Thyroid gland (tissue), 4 donors: ENCODE results near the gene GAPT. TPM values are rescaled to one million over a fixed set of nuclear protein-coding genes. Genes with fewer than 3 reads are reported as not detected.

Experiments
- DNase-seq, 2 donors: peaks; one replicate each; pipeline ENCODE4 v3.0.0-alpha.2; 2019
- H3K27ac ChIP-seq, 3 donors: fragments of 200-600 bp; sonication (generic); 1 replicate in 2 of 3; 2 replicates in 1 of 3; pipeline ENCODE4 v1.5.1; 2016 to 2019; ENCODE audit warnings: mild to moderate bottlenecking in 1 of 3, moderate library complexity in 1 of 3
- H3K27me3 ChIP-seq: fragments of 200-600 bp; sonication (generic); one replicate; pipeline ENCODE4 v1.5.1; 2019
- H3K36me3 ChIP-seq, 2 donors: fragments of 200-600 bp; sonication (generic); one replicate each; pipeline ENCODE4 v1.5.1; 2016 to 2019
- H3K4me1 ChIP-seq, 2 donors: fragments of 200-600 bp; sonication (generic); one replicate each; pipeline ENCODE4 v1.5.1; 2017 to 2019
- H3K4me3 ChIP-seq, 3 donors: fragments of 200-600 bp; sonication (generic); replicated peaks in 1 of 3; 1 replicate in 2 of 3; 2 replicates in 1 of 3; pipeline ENCODE4 v1.5.1; 2016; ENCODE audit warnings: mild to moderate bottlenecking in 1 of 3
- H3K9me3 ChIP-seq: fragments of 200-600 bp; sonication (generic); one replicate; pipeline ENCODE4 v1.5.1; 2017
- POLR2A ChIP-seq, 2 donors: fragments of 450-650 bp; IDR thresholded peaks; one replicate each; pipeline ENCODE4 v1.6.1; 2017; ENCODE audit warnings: antibody characterized with exemption in 2 of 2, mild to moderate bottlenecking in 2 of 2, moderate library complexity in 1 of 2
- WGBS, 2 donors: methylation state at CpG; one replicate each; pipeline ENCODE4 v1.1.5; 2017; 5-methylcytosine and 5-hydroxymethylcytosine counted together
- intact Hi-C: fragments of 100-400 bp; cut with DNase I; formaldehyde crosslinking; loops from one replicate; pipeline ENCODE4 v1.15.1; 2023
- total RNA-seq, 4 donors: library from RNA; depleted of rRNA; stranded (reverse); fragments of >200 nt; gene quantifications; one replicate each; pipeline ENCODE4 v1.2.3, GENCODE V29; 2016
- TF ChIP-seq, protein P1 (sequence below), 6 experiments: fragments of 200-600 bp in 3 of 6; fragments of 450-650 bp in 3 of 6; sonication (generic) in 3 of 6; IDR thresholded peaks; one replicate each; pipeline ENCODE4 v1.5.1; 2016 to 2019; ENCODE audit warnings: antibody characterized with exemption in 6 of 6, mild to moderate bottlenecking in 2 of 6, inconsistent platforms in 1 of 6, moderate library complexity in 1 of 6

The GAPT gene
- total RNA-seq, 4 donors from 2014 or later, result 0.27 to 0.45 TPM; not detected in 2

DNA sequence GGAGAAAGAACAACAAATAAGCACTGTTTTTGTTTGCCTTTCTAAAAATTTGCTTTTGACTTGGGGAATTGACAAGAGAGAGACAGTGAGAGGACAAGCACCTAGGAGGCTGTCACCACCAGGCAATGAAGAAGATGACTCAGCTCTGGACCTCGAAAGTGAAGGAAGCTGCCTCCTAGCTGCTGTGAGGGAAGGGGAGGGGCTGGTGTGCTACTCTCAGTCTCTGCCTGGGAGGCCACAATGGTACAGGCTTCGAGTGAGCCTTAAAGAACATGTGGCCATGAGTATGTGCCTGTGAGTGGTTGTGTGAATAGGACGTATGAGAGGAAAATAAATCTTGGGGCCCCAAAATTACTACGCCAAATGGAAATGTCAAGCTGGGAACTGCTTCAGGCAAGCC lies 24.3 kb upstream of the GAPT start:
- no peak overlapping the region for H3K4me3 ChIP-seq
- H3K36me3 ChIP-seq, result no peaks in the 10 kb centered on the region
- H3K4me1 ChIP-seq, result no peaks in the 10 kb centered on the region
- H3K27me3 ChIP-seq, result no peaks in the 10 kb centered on the region
- TF ChIP-seq, protein P1, sequence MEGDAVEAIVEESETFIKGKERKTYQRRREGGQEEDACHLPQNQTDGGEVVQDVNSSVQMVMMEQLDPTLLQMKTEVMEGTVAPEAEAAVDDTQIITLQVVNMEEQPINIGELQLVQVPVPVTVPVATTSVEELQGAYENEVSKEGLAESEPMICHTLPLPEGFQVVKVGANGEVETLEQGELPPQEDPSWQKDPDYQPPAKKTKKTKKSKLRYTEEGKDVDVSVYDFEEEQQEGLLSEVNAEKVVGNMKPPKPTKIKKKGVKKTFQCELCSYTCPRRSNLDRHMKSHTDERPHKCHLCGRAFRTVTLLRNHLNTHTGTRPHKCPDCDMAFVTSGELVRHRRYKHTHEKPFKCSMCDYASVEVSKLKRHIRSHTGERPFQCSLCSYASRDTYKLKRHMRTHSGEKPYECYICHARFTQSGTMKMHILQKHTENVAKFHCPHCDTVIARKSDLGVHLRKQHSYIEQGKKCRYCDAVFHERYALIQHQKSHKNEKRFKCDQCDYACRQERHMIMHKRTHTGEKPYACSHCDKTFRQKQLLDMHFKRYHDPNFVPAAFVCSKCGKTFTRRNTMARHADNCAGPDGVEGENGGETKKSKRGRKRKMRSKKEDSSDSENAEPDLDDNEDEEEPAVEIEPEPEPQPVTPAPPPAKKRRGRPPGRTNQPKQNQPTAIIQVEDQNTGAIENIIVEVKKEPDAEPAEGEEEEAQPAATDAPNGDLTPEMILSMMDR (IDR thresholded peaks at IDR 0.05), result no peak
- no peak for TF ChIP-seq POLR2A (IDR thresholded peaks at IDR 0.05)
- H3K27ac ChIP-seq, result no peak overlapping the region
- intact Hi-C loops, result loop anchor here (10.0 kb wide), 1 partner anchor 582 kb away; no protein-coding TSS in a partner anchor
- DNase-seq, result no peak
- H3K9me3 ChIP-seq, result no peaks in the 10 kb centered on the region
- WGBS, 2 donors, result 47 to 52% methylated on average over 4 of the region's 4 CpGs

DNA sequence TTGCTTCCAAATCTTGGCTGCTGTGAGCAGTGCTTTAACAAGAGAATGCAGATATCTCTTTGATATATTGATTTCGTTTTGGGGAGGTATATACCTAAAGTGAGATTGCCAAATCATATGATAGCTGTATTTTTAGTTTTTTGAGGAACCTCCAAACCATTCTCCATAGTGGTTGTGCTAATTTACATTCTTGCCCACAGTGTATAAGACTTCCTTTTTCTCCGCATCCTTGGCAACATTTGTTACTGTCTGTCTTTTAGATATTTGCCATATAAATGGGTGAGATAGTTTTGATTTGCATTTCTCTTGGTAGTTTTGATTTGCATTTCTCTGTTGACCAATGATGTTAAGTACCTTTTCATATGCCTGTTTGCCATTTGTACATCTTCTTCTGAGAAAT lies 21.3 kb upstream of the GAPT start:
- no peaks in the 10 kb centered on the region for H3K27me3 ChIP-seq
- intact Hi-C loops, result loop anchor here (10.0 kb wide), 1 partner anchor 585 kb away; no protein-coding TSS in a partner anchor
- H3K9me3 ChIP-seq, result no peaks in the 10 kb centered on the region
- no peak for TF ChIP-seq POLR2A (IDR thresholded peaks at IDR 0.05)
- TF ChIP-seq, protein P1 (IDR thresholded peaks at IDR 0.05), result no peak
- no peaks in the 10 kb centered on the region for H3K4me1 ChIP-seq
- H3K4me3 ChIP-seq, result no peak overlapping the region
- WGBS, 2 donors, result 81 to 84% methylated on average over 2 of the region's 2 CpGs
- DNase-seq, result no peak
- no peak overlapping the region for H3K27ac ChIP-seq
- H3K36me3 ChIP-seq, result no peaks in the 10 kb centered on the region

DNA sequence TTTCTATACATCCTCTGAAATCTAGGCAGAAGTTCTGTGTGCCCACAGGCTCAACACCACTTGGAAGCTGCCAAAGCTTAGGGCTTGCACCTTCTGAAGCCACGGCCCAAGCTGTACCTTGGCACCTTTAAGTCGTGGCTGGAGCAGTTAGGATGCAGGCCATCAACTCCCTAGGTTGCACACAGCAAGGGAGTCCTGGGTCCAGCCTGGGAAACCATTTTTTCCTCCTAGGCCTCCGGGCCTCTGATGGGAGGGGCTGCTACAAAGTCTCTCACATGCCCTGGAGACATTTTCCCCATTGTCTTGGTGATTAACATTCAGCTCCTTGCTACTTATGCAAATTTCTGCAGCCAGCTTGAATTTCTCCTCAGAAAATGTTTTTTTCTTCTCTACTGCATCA lies 15.8 kb upstream of the GAPT start:
- WGBS, 2 donors, result 66 to 78% methylated on average over 3 of the region's 3 CpGs
- no peak overlapping the region for H3K27ac ChIP-seq
- H3K4me1 ChIP-seq, result no peaks in the 10 kb centered on the region
- no peaks in the 10 kb centered on the region for H3K36me3 ChIP-seq
- no peak overlapping the region for H3K4me3 ChIP-seq
- DNase-seq, result no peak
- no peaks in the 10 kb centered on the region for H3K9me3 ChIP-seq
- H3K27me3 ChIP-seq, result no peaks in the 10 kb centered on the region
- intact Hi-C loops, result no loop called here
- TF ChIP-seq, protein P1 (IDR thresholded peaks at IDR 0.05), result no peak

DNA sequence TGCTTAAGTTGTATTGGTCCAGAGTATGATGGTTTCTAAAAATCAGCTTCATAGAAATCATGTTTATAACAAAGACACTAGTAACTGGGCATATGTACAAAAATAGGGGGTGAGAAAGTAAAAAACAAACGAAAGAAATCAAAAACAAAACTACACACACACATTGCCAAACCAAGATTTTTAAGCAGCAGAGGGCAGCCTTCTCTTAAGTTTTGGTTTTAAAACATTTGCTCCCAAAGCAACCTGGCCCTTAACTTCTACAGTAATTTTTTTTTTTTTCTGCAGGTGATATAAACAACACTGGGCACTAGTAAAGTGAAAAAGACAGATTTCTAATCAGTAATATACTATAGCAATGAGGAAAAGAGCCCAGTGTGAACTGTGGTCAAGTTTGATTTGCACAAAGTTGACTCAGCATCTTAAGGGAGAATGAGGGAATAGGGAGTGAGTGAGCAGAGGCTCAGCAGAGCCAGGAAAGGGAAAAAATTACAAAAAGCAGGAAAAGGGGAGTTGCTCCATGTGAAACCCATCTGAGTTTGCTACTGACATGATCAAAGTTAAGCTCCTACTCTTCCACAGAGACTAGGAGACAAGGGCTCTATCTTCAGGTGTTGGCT lies 13.4 kb upstream of the GAPT start:
- Histone ChIP-seq H3K36me3 (no peaks in the 10 kb centered on the region), H3K9me3 (no peaks in the 10 kb centered on the region), H3K4me3 (no peak overlapping the region), H3K4me1 (no peaks in the 10 kb centered on the region), H3K27ac (no peak overlapping the region), H3K27me3 (no peaks in the 10 kb centered on the region)
- TF ChIP-seq, protein P1 (IDR thresholded peaks at IDR 0.05), result no peak
- TF ChIP-seq POLR2A (IDR thresholded peaks at IDR 0.05), result no peak
- intact Hi-C loops, result no loop called here
- WGBS, 2 donors, result 25 to 35% methylated on average over 1 of the region's 1 CpG
- no peak for DNase-seq

DNA sequence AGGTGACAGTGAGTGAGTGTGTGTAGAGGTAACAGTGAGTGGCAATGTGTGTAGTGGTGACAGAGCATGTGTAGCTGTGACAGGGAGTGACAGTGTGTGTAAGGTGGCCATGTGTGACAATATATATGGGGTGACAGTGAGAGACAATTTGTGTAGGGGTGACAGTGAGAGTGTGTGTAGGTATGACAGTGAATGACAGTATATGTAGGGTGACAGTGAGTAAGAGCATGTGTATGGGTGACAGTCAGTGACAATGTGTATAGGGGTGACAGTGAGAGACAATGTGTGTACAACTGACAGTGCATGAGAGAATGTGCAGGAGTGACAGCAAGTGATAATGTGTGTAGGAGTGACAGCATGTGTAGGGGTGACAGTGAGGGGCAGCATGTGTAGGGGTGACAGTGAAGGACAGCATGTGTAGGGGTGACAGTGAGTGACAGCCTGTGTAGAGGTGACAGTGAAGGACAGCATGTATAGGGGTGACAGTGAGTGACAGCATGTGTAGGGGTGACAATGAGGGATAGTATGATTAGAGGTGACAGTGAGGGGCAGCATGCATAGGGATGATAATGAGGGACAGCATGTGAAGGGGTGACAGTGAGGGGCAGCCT lies 10.1 kb upstream of the GAPT start:
- Histone ChIP-seq H3K36me3 (no peaks in the 10 kb centered on the region), H3K27me3 (no peaks in the 10 kb centered on the region), H3K4me1 (no peaks in the 10 kb centered on the region), H3K4me3 (no peak overlapping the region), H3K27ac (no peak overlapping the region), H3K9me3 (no peaks in the 10 kb centered on the region)
- no peak for DNase-seq
- intact Hi-C loops, result no loop called here
- TF ChIP-seq, protein P1 (IDR thresholded peaks at IDR 0.05), result no peak
- no peak for TF ChIP-seq POLR2A (IDR thresholded peaks at IDR 0.05)
